ENCODE measurements around the gene KCNJ6. TPM values are rescaled to one million over a fixed set of nuclear protein-coding genes. Genes with fewer than 3 reads are reported as not detected.

KCNJ6 gene
- total and polyA plus RNA-seq, 9 of the 15 experiments (the other 6 are each of a cell fraction or from before 2014, with no cell fraction given) = 0.06 to 0.21 (median 0.13) TPM; not detected in 1

- H3K79me2 ChIP-seq (ENCODE audit: control insufficient read depth, insufficient read depth, low read length) = no peaks in the 10 kb centered on the region
- intact Hi-C loops (cut with micrococcal nuclease) (no loop called here), in situ Hi-C loops (cut with MboI) (no loop called here)
- H2AFZ ChIP-seq (ENCODE audit: low read depth, low read length) = no peak overlapping the region
- peaks cover 25 to 27% of the 10 kb centered on the region in 2 experiments for H3K27me3 ChIP-seq (ENCODE audit: control insufficient read depth in 2 of 2, insufficient read depth in 2 of 2, low read length in 2 of 2)
- H3K9me3 ChIP-seq (replicated peaks; ENCODE audit: control insufficient read depth, insufficient read depth, low read depth, low read length) = no peaks in the 10 kb centered on the region
- ATAC-seq (no peak), FAIRE-seq (no peak), DNase-seq (ENCODE audit: extremely low read depth in 1 of 4, low spot score in 3 of 4) (no peak)
- no TSS peak for BruUV-seq (replicated peaks)
- WGBS (ENCODE audit: insufficient coverage, low coverage, missing lambda C conversion rate) = under 1% methylated on average over 10 of the region's 10 CpGs
- H3K36me3 ChIP-seq (ENCODE audit: control insufficient read depth, insufficient read depth, low read length) = no peaks in the 10 kb centered on the region
- H3K9me1 ChIP-seq (ENCODE audit: control insufficient read depth, insufficient read depth, low read length) = no peaks in the 10 kb centered on the region
- H3K4me3 ChIP-seq = no peak overlapping the region
- no peak overlapping the region for H3K27ac ChIP-seq (ENCODE audit: extremely low read depth, low read depth, low read length)
- no peak for TF ChIP-seq ZNF253 (CRISPR knock-in tag; conservative IDR thresholded peaks at IDR 0.05)
- no peak for TF ChIP-seq MCM2 (IDR thresholded peaks at IDR 0.05; ENCODE audit: low read depth)
- TF ChIP-seq BHLHE40 (IDR thresholded peaks at IDR 0.05; ENCODE audit: low read length) = 0 out of 2 replicates have a peak, but pooled peaks have one; percentile 8
- no peak for TF ChIP-seq KLF6 (CRISPR knock-in tag; IDR thresholded peaks at IDR 0.05; ENCODE audit: borderline replicate concordance)
- no peak for TF ChIP-seq SUPT5H (IDR thresholded peaks at IDR 0.05)
- no peak overlapping the region for H3K9ac ChIP-seq (ENCODE audit: insufficient read depth in 1 of 2, low read depth in 2 of 2, low read length in 2 of 2)
- ChIA-PET CTCF (ENCODE audit: low intra/inter-chr PET ratio) (no interaction called here), POLR2A (interaction anchor here (1.0 kb wide), 1 partner anchor 11 kb away, joined by 5 read pairs; no protein-coding TSS in a partner anchor)
- H4K20me1 ChIP-seq (replicated peaks; ENCODE audit: control insufficient read depth, insufficient read depth, low read length) = no peaks in the 10 kb centered on the region
- no peak overlapping the region for H3K4me2 ChIP-seq (ENCODE audit: insufficient read depth, low read length)
- no peaks in the 10 kb centered on the region for H3K4me1 ChIP-seq (replicated peaks in 1 of 2; ENCODE audit: control insufficient read depth in 2 of 2, insufficient read depth in 2 of 2, low read length in 2 of 2)
Observed at GRCh38 chr21:37606549-37606948, 309.7 kb downstream of the KCNJ6 start.

- 0 out of 2 replicates have a peak, but pooled peaks have one; percentile 37 for TF ChIP-seq EHMT2 (IDR thresholded peaks at IDR 0.05)
- no peak for TF ChIP-seq DMBX1 (CRISPR knock-in tag; IDR thresholded peaks at IDR 0.05; ENCODE audit: borderline replicate concordance)
- Histone ChIP-seq H3K9me1 (ENCODE audit: control insufficient read depth, insufficient read depth, low read length) (no peaks in the 10 kb centered on the region), H3K27me3 (ENCODE audit: control insufficient read depth in 2 of 2, insufficient read depth in 2 of 2, low read length in 2 of 2) (peaks cover 23 to 35% of the 10 kb centered on the region in 2 experiments), H3K4me2 (ENCODE audit: insufficient read depth, low read length) (no peak overlapping the region), H3K79me2 (ENCODE audit: control insufficient read depth, insufficient read depth, low read length) (no peaks in the 10 kb centered on the region), H3K9me3 (replicated peaks; ENCODE audit: control insufficient read depth, insufficient read depth, low read depth, low read length) (no peaks in the 10 kb centered on the region), H3K4me3 (no peak overlapping the region), H3K4me1 (replicated peaks in 1 of 2; ENCODE audit: control insufficient read depth in 2 of 2, insufficient read depth in 2 of 2, low read length in 2 of 2) (0 out of 5 replicates have a peak, but pooled peaks cover 0 to 2% of the 10 kb centered on the region in 2 experiments), H3K27ac (ENCODE audit: extremely low read depth, low read depth, low read length) (no peak overlapping the region), H3K36me3 (ENCODE audit: control insufficient read depth, insufficient read depth, low read length) (no peaks in the 10 kb centered on the region), H3K9ac (ENCODE audit: insufficient read depth in 1 of 2, low read depth in 2 of 2, low read length in 2 of 2) (no peak overlapping the region), H2AFZ (ENCODE audit: low read depth, low read length) (no peak overlapping the region), H4K20me1 (replicated peaks; ENCODE audit: control insufficient read depth, insufficient read depth, low read length) (no peaks in the 10 kb centered on the region)
- POLR2A ChIA-PET = no interaction called here
- ATAC-seq (no peak), DNase-seq (ENCODE audit: extremely low read depth in 1 of 4, low spot score in 3 of 4) (no peak), FAIRE-seq (no peak)
- in situ Hi-C loops (cut with MboI) = no loop called here
- intact Hi-C loops (cut with micrococcal nuclease) = no loop called here
- CTCF ChIA-PET (ENCODE audit: low intra/inter-chr PET ratio) = no interaction called here
- BruUV-seq (replicated peaks) = no TSS peak
Observed at GRCh38 chr21:37605006-37605405, 311.3 kb downstream of the KCNJ6 start.

All from K562 (cell line).